Activated naive CD8-positive, alpha-beta T cell treated with anti-CD3 and anti-CD28 coated beads, Interleukin-2, amount 50 U/mL, for 24 hours (primary cell): Measurements from ENCODE around the gene FOSB.
"Not testable (repeated sequence)": the region's sequence is repeated elsewhere in the genome, so short reads cannot be mapped to it uniquely, and the experiment has no call there.

ENCODE experiments used
- ATAC-seq: fragments of 150-1000 bp; cut with Tn5 transposase; one replicate; pipeline ENCODE4 v1.10.0; 2021
- DNase-seq: peaks from one replicate; pipeline ENCODE4 v3.0.0; 2021
- H3K27ac Mint-ChIP-seq: one replicate; pipeline ENCODE4 v1.8.0; 2021; ENCODE audit warnings: mild to moderate bottlenecking, mixed read lengths
- H3K27me3 Mint-ChIP-seq: one replicate; pipeline ENCODE4 v1.8.0; 2021; ENCODE audit warnings: mixed read lengths
- H3K36me3 Mint-ChIP-seq: one replicate; pipeline ENCODE4 v1.8.0; 2021; ENCODE audit warnings: low read depth, mixed read lengths
- H3K4me1 Mint-ChIP-seq: one replicate; pipeline ENCODE4 v1.8.0; 2021; ENCODE audit warnings: mixed read lengths
- H3K4me3 Mint-ChIP-seq: one replicate; pipeline ENCODE4 v1.8.0; 2021; ENCODE audit warnings: mild to moderate bottlenecking, moderate library complexity, mixed read lengths
- H3K9me3 Mint-ChIP-seq: one replicate; pipeline ENCODE4 v1.8.0; 2021; ENCODE audit warnings: mixed read lengths

The FOSB gene

DNA sequence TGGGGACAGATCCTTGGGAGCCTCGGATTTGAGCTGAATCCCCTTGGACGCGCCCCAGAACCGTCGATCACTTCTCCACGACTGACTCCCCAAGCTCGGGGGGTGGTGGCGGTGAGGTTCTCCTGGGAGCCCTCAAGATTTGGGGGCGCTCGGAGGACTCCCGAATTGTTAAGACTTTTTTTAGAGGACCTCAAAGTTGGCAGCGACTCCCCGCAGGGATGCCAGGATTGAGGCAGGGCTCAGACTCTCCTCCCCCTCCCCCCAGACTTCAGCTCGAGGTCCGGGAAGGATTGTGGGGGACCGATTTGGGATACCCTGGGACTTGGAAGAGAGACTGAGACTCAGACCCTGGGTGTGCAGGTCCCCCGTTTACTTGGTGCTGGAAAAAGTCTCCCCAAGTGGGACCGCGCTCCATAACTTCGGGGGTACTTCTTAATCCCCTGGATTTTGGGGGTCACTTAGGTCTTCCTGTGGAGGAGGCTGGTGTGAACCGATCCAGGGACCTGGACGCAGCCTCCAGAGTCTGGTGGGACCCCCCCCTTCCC, 40.1 kb downstream of the FOSB start:
- peaks cover 17% of the 10 kb centered on the region for H3K36me3 Mint-ChIP-seq
- H3K4me3 Mint-ChIP-seq: peak overlapping the region; percentile 91
- H3K27me3 Mint-ChIP-seq: no peaks in the 10 kb centered on the region
- H3K9me3 Mint-ChIP-seq: no peaks in the 10 kb centered on the region
- H3K27ac Mint-ChIP-seq: peak overlapping the region; percentile 88
- peaks cover 62% of the 10 kb centered on the region for H3K4me1 Mint-ChIP-seq
- ATAC-seq (no peak), DNase-seq (no peak)

DNA sequence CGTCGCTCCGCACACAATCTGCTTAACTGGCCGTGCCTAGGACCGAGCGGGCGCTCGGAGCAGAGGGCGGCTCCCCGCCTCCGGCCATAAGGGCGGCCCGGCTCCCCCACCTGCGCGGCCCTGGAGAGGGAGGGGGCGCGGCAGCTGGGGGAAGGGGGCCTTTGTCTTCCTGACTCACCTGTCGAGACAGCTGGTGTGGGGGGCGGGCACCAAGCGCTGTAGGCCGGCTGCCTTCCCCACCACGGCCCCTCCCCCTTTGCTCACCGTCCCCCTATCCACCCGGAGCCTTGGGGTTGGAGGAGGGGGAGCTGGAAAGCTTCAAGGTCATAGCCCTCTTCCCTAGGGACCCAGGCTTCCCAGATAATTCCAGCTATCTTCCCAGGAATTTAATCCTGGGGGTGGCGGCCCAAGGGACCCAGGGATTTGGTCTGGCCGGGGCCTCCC, 40.6 kb downstream of the FOSB start:
- H3K27me3 Mint-ChIP-seq: no peaks in the 10 kb centered on the region
- H3K27ac Mint-ChIP-seq: peak overlapping the region; percentile 88
- peaks cover 18% of the 10 kb centered on the region for H3K36me3 Mint-ChIP-seq
- DNase-seq: peak; percentile 71
- no peaks in the 10 kb centered on the region for H3K9me3 Mint-ChIP-seq
- peaks cover 65% of the 10 kb centered on the region for H3K4me1 Mint-ChIP-seq
- peak overlapping the region; percentile 91 for H3K4me3 Mint-ChIP-seq
- no peak for ATAC-seq

DNA sequence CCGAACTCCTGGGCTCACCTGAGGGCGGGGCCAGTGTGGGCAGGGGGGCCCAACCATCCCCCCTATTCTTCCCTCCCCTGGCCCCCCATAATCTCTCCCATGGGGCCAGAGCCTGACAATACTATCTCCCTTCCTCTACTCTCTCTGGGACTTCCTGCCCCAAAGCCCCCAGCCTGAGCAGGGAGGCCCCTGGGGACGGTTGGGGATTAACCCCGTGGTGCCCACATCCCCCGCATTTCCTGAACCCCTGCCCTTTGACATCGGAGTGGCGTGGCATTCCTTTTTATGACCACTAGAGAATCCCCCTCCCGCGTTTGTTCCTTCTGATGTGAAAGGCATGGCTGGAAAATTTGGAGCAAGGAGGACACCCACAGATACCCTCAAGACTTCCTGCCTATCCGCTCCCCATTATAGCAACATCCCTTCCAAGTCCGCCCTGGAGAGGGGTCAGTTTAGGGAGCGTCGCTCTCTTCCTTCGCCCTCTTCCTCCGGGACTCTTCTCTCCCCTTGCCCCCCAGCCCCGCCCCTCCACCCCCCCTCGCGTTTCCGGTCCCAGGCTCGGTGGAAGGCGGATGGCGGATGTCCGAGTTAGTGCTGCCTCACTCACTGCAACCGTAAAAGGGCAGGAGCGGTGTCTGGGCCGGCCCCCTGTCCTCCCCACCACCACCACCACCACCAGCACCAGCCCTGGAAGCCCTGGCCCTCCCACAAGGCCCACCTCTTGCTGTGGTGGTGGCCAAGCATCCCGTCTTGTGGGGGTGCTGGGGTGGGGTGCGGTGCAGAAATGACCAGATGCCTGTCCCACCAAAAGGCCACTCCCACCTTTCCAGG, 41.3 kb downstream of the FOSB start:
- no peaks in the 10 kb centered on the region for H3K9me3 Mint-ChIP-seq
- DNase-seq: peak; percentile 68
- H3K4me1 Mint-ChIP-seq: peaks cover 69% of the 10 kb centered on the region
- ATAC-seq: no peak
- peaks cover 18% of the 10 kb centered on the region for H3K36me3 Mint-ChIP-seq
- no peaks in the 10 kb centered on the region for H3K27me3 Mint-ChIP-seq
- peak overlapping the region; percentile 91 for H3K4me3 Mint-ChIP-seq
- peak overlapping the region; percentile 88 for H3K27ac Mint-ChIP-seq

DNA sequence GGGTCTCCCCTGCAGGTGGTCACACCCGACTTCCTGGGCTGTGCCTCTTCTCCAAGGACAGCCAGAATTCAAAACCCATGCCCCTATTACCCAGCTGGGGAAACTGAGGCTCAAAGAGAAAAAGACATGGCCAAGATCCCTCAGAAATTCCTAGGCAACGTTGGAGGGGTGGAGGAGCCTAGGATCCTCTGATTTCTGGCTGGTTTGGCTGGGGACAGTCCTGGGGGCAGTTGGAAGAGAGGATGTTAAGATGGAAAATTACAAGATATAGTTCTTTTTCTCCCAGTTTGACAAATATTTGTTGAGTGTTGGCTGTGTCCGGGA, 41.9 kb downstream of the FOSB start:
- no peaks in the 10 kb centered on the region for H3K27me3 Mint-ChIP-seq
- H3K9me3 Mint-ChIP-seq: no peaks in the 10 kb centered on the region
- DNase-seq (no peak), ATAC-seq (no peak)
- peaks cover 74% of the 10 kb centered on the region for H3K4me1 Mint-ChIP-seq
- H3K36me3 Mint-ChIP-seq: peaks cover 18% of the 10 kb centered on the region
- H3K27ac Mint-ChIP-seq: peak overlapping the region; percentile 88
- peak overlapping the region; percentile 91 for H3K4me3 Mint-ChIP-seq

DNA sequence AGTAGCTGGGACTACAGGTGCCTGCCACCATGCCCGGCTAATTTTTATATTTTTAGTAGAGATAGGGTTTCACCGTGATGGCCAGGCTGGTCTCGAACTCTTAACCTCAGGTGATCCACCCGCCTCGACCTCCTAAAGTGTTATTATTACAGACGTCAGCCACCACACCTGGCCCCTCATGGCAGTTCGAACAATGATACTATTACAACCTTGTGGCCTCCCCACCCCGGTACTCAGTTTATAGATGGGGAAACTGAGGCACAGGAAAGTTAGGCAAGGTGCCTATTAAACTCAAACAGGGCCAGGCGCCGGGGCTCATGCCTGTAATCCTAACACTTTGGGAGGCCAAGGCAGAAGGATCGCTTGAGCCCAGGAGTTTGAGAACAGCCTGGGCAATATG, 42.6 kb downstream of the FOSB start:
- Mint-ChIP-seq H3K27ac (peak overlapping the region; percentile 88), H3K4me1 (peaks cover 75% of the 10 kb centered on the region), H3K36me3 (peaks cover 18% of the 10 kb centered on the region), H3K4me3 (peak overlapping the region; percentile 91)
- DNase-seq, H3K27me3 Mint-ChIP-seq, H3K9me3 Mint-ChIP-seq, ATAC-seq: not testable (repeated sequence)

DNA sequence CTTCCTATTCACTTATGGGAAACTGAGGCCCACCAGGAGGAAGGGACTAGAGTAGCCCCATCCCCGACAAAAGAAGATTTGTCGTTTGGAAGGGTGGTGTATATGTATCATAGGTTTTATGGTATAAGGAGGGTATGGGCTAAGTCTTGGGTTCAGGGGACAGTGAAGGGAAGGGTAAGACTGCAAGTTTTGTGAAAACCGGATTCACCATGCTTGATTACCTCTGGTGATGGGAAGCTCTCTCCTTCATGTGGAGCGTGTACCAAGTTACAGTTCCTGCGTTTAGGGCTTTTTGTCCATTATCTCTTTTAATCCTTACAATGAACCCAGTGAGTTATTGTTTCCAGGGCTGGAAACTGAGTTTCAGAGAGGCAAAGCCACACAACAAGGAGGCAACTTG, 43.3 kb downstream of the FOSB start:
- Mint-ChIP-seq H3K4me3 (peak overlapping the region; percentile 91), H3K27ac (peak overlapping the region; percentile 69), H3K27me3 (no peaks in the 10 kb centered on the region), H3K4me1 (peaks cover 75% of the 10 kb centered on the region), H3K9me3 (no peaks in the 10 kb centered on the region), H3K36me3 (peaks cover 23% of the 10 kb centered on the region)
- no peak for ATAC-seq
- no peak for DNase-seq

DNA sequence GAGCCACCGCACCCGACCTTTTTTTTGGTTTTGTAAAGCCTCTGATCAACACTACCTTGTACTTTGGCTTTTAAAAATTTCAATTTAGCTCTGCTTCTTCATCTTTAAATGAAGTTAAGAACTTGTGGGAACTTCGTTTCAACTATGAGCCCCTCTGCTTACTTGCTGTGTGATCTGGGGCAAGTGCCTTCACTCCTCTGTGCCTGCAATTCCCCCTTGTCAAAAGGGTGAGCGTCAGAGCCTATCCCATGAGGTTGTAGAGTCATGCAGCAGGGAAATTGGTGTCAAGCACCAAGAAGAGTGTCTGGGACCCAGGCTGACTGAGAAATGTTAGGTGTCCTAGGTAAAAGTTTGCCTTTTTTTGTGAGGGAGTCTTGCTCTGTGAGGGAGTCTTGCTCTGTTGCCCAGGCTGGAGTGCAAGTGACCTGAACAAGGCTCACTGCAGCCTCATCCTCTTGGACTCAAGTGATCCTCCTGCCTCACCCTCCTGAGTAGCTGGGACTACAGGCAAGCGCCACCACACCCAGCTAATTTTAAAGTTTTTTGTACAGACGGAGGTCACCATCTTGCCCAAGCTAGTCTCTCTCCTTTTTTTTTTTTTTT, 45.2 kb downstream of the FOSB start:
- Mint-ChIP-seq H3K36me3 (peaks cover 33% of the 10 kb centered on the region), H3K4me3 (no peak overlapping the region)

DNA sequence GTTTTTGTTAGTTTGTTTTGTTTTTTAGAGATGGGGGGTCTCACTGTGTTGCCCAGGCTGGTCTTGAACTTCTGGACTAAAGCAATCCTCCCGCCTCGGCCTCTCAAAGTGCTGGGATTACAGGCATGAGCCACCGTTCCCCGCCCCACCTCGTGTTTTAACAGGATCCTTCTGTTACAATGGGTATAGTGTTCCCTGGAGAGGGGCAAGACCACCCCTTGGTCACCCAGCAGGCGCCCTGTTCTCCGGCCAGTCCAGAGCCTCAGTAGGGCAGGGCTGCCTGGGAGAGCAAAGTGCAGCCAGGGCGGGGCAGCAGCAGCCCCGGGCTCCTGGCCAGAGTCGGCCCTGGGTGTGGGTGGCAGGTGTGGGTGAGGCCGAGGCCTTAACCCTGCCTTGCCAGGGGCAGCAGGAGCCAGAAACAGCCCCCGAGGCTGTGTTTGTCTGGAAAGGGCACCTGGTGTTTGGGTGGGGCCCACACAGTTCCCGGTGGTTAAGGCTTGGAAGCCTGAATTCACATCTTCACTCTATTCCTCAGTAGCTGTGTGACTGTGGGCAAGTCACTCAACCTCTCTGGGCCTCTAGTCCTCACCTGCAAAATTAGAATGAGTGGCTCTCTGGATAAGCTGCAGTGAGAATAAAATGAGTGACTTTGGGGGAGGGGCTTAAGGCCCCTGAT, 46.7 kb downstream of the FOSB start:
- Mint-ChIP-seq H3K4me1 (peaks cover 66% of the 10 kb centered on the region), H3K4me3 (peak overlapping the region; percentile 42), H3K9me3 (no peaks in the 10 kb centered on the region), H3K27me3 (no peaks in the 10 kb centered on the region), H3K27ac (peak overlapping the region; percentile 89), H3K36me3 (peaks cover 34% of the 10 kb centered on the region)
- no peak for DNase-seq
- ATAC-seq: peak; percentile 47

More for the DNA sequence above, 45.2 kb downstream of the FOSB start:
- no peak for DNase-seq
- Mint-ChIP-seq H3K27ac (peak overlapping the region; percentile 71), H3K9me3 (no peaks in the 10 kb centered on the region), H3K4me1 (peaks cover 72% of the 10 kb centered on the region), H3K27me3 (no peaks in the 10 kb centered on the region)
- no peak for ATAC-seq

DNA sequence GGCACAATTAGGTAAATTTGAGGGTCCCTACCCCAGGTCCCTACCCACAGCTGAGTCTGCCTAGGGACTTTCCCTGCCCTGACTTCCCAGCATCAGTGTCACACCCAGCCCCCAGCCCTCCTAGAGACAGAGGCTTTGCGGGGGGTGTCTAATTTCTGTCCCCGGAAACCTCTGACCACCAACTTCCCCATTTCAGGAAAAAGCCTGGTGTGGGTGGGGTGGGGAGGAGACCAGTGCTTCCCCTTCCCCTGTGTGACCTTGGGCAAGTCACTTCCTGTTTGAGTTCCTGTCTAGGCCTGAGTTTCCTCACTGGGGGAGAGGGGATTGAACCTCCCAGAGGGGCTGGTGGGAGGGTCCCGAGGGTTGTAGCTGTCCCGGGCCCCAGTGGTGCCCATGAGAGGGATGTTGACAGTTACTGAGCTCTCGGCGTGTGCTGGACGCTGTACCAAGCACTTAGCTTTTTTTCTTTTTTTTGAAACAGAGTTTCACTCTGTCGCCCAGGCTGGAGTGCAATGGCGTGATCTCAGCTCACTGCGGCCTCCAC, 47.4 kb downstream of the FOSB start:
- peak; percentile 48 for DNase-seq
- H3K27me3 Mint-ChIP-seq: no peaks in the 10 kb centered on the region

DNA sequence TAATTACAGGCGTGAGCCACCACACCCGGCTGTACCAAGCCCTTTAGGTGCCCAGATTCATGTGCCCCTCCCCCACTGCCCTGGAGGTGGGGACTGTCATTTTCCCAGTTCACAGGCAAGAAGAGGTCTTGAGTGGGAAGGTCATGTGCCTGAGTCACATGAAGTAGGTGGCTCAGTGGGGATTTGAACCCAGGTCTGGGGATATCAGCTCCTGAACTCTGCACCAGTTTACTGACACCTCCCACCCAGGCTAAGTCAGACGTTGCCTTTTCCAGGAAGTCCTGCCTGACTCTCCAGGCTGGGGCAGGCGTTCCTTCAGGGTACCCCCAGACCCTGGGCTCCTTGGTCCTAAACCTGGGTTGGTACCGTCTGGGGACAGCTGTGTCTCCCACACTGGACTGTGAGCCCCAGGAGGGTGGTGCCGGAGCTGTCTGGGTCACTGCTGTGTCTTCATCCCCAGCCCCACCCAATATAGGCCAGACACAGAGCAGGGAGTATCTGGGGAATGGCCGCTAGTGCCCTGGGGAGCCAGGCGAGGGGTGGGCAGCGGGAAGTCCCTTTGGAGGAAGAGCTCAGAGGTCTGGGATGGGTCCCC, 48.1 kb downstream of the FOSB start:
- Mint-ChIP-seq H3K36me3 (peaks cover 34% of the 10 kb centered on the region), H3K27me3 (no peaks in the 10 kb centered on the region)
- DNase-seq: no peak

More for the DNA sequence above, 47.4 kb downstream of the FOSB start:
- ATAC-seq: peak; percentile 55
- Mint-ChIP-seq H3K4me3 (peak overlapping the region; percentile 37), H3K27ac (peak overlapping the region; percentile 76), H3K9me3 (no peaks in the 10 kb centered on the region), H3K36me3 (peaks cover 33% of the 10 kb centered on the region), H3K4me1 (peaks cover 60% of the 10 kb centered on the region)

DNA sequence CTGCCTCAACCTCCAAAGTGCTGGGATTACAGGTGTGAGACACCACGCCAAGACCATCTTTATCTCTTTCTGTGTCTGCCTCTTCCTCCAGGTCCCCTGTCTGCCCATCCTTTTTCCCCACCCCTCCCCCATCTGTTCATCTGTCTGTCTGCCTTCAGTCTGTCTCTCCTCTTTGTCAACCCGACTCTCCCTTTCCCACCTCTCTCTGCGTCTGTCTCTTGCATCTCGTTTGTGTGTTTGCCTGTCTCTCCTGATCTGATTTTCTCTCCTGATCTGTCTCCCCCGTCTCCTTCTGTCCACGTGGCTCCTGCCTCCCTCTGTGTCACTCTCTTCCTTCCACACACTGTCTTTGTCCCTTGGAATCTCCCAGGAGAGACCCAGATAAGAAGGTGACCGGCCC, 49.4 kb downstream of the FOSB start:
- no peak overlapping the region for H3K27ac Mint-ChIP-seq
- no peak overlapping the region for H3K4me3 Mint-ChIP-seq
- peaks cover 32% of the 10 kb centered on the region for H3K36me3 Mint-ChIP-seq
- no peak for ATAC-seq
- DNase-seq: no peak
- no peaks in the 10 kb centered on the region for H3K9me3 Mint-ChIP-seq
- H3K27me3 Mint-ChIP-seq: no peaks in the 10 kb centered on the region
- H3K4me1 Mint-ChIP-seq: peaks cover 39% of the 10 kb centered on the region

More for the DNA sequence above, 48.1 kb downstream of the FOSB start:
- peak overlapping the region; percentile 37 for H3K4me3 Mint-ChIP-seq
- H3K27ac Mint-ChIP-seq: peak overlapping the region; percentile 76
- peak; percentile 5 for ATAC-seq
- H3K9me3 Mint-ChIP-seq: no peaks in the 10 kb centered on the region
- peaks cover 52% of the 10 kb centered on the region for H3K4me1 Mint-ChIP-seq

DNA sequence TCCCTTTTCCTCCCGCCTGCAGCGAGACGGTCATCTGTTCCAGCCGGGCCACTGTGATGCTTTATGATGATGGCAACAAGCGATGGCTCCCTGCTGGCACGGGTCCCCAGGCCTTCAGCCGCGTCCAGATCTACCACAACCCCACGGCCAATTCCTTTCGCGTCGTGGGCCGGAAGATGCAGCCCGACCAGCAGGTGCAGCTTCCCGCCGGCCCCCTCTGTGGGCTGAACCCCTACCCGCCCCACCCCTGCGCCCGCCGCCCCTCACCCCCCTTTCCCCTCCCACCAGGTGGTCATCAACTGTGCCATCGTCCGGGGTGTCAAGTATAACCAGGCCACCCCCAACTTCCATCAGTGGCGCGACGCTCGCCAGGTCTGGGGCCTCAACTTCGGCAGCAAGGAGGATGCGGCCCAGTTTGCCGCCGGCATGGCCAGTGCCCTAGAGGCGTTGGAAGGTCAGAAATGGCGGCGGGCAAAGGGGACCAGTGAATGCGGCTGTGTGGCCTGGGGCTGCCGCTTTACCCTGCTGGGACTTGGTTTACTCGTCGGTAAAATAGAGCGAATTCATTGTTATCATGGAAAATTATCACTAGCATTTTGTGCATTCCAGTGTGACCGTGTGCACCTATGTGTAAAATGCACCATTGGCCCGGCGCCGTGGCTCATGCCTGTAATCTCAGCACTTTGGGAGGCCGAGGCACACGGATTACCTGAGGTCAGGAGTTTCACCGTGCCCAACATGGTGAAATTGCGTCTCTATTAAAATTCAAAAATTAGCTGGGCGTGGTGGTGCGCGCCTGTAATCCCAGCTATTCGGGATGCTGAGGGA, 50.1 kb downstream of the FOSB start:
- H3K4me1 Mint-ChIP-seq: peaks cover 37% of the 10 kb centered on the region
- no peaks in the 10 kb centered on the region for H3K27me3 Mint-ChIP-seq
- no peaks in the 10 kb centered on the region for H3K9me3 Mint-ChIP-seq
- no peak overlapping the region for H3K27ac Mint-ChIP-seq
- peaks cover 31% of the 10 kb centered on the region for H3K36me3 Mint-ChIP-seq
- H3K4me3 Mint-ChIP-seq: no peak overlapping the region
- no peak for ATAC-seq
- DNase-seq: no peak

DNA sequence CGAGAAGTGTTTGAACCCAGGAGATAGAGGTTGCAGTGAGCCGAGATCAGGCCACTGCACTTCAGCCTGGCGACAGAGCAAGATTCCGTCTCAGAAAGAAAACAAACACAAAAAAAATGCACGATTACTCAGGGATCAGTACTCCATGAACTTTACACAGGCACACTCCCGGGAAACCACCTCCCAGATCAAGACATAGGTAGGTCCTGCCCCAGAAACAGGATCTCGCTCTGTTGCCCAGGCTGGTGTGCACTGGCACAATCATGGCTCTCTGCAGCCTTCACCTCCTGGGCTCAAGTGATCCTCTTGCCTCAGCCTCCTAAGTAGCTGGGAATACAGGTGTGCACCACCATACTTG, 50.7 kb downstream of the FOSB start:
- ATAC-seq (no peak), DNase-seq (no peak)
- Mint-ChIP-seq H3K4me3 (no peak overlapping the region), H3K27ac (no peak overlapping the region), H3K9me3 (no peaks in the 10 kb centered on the region), H3K4me1 (peaks cover 34% of the 10 kb centered on the region), H3K36me3 (peaks cover 34% of the 10 kb centered on the region), H3K27me3 (no peaks in the 10 kb centered on the region)
